Natural killer cell (primary cell): ENCODE measurements around the gene TM4SF4. TPM values are rescaled to one million over a fixed set of nuclear protein-coding genes. Genes with fewer than 3 reads are reported as not detected.

ENCODE experiments used
- ATAC-seq, 3 donors: fragments of 150-1000 bp in 2 of 3; fragments of 200-7000 bp in 1 of 3; cut with Tn5 transposase; 1 replicate in 1 of 3; 2 replicates in 2 of 3; pipeline ENCODE4 v1.10.0; 2021; ENCODE audit warnings: mild to moderate bottlenecking in 2 of 3, moderate library complexity in 2 of 3
- DNase-seq, 2 donors: peaks; one replicate each; pipeline versions ENCODE4 v3.0.0 to v3.0.0-alpha.2; 2013 to 2021; ENCODE audit warnings: mixed read lengths in 1 of 2
- H3K27ac ChIP-seq: one replicate; pipeline ENCODE4 v1.5.1; 2013; ENCODE audit warnings: mild to moderate bottlenecking, low read length
- H3K27me3 ChIP-seq: one replicate; pipeline ENCODE4 v1.6.1; 2013; ENCODE audit warnings: low read length; ENCODE audit not compliant: control insufficient read depth, insufficient read depth
- H3K36me3 ChIP-seq: one replicate; pipeline ENCODE4 v1.6.1; 2013; ENCODE audit warnings: low read length; ENCODE audit not compliant: control insufficient read depth, insufficient read depth
- H3K4me1 ChIP-seq: one replicate; pipeline ENCODE4 v1.6.1; 2013; ENCODE audit warnings: low read length; ENCODE audit not compliant: control insufficient read depth, insufficient read depth
- H3K4me3 ChIP-seq: one replicate; pipeline ENCODE4 v1.5.1; 2013; ENCODE audit warnings: low read length
- H3K9me3 ChIP-seq: one replicate; pipeline ENCODE4 v1.6.1; 2013; ENCODE audit warnings: low read length; ENCODE audit not compliant: control insufficient read depth, insufficient read depth
- H3K27ac Mint-ChIP-seq, 2 donors: one replicate each; pipeline ENCODE4 v1.8.0; 2022; ENCODE audit warnings: mild to moderate bottlenecking in 2 of 2, mixed read lengths in 2 of 2, moderate library complexity in 1 of 2
- H3K27me3 Mint-ChIP-seq, 2 donors: one replicate each; pipeline ENCODE4 v1.8.0; 2022; ENCODE audit warnings: low read depth in 2 of 2, mixed read lengths in 2 of 2
- H3K36me3 Mint-ChIP-seq: one replicate; pipeline ENCODE4 v1.8.0; 2022; ENCODE audit warnings: mixed read lengths
- H3K4me1 Mint-ChIP-seq, 2 donors: one replicate each; pipeline ENCODE4 v1.8.0; 2022; ENCODE audit warnings: mixed read lengths in 2 of 2
- H3K4me3 Mint-ChIP-seq: one replicate; pipeline ENCODE4 v1.8.0; 2022; ENCODE audit warnings: mild to moderate bottlenecking, moderate library complexity, mixed read lengths
- H3K9me3 Mint-ChIP-seq, 2 donors: one replicate each; pipeline ENCODE4 v1.8.0; 2022; ENCODE audit warnings: mixed read lengths in 2 of 2
- WGBS: methylation state at CpG from one replicate; pipeline ENCODE4 v1.1.7; 2013; ENCODE audit warnings: missing lambda C conversion rate; ENCODE audit not compliant: insufficient coverage; 5-methylcytosine and 5-hydroxymethylcytosine counted together
- intact Hi-C: fragments of 100-400 bp; cut with micrococcal nuclease; formaldehyde crosslinking; loops from one replicate; pipeline ENCODE4 v1.14.2; 2022
- total RNA-seq, 4 donors: library from RNA; stranded (reverse); fragments of 120-200 nt in 1 of 4; gene quantifications; one replicate each; pipeline versions ENCODE4 v1.2.3 to v1.2.4, GENCODE V29; 2013 to 2022
- TF ChIP-seq, protein P1 (sequence below): fragments of 200-600 bp; IDR thresholded peaks from one replicate; pipeline ENCODE4 v1.8.0; 2022; ENCODE audit warnings: antibody characterized with exemption

TM4SF4 gene
- total RNA-seq, 3 donors from 2014 or later (not counting 1 experiment from before 2014, with no cell fraction given) = not detected

DNA sequence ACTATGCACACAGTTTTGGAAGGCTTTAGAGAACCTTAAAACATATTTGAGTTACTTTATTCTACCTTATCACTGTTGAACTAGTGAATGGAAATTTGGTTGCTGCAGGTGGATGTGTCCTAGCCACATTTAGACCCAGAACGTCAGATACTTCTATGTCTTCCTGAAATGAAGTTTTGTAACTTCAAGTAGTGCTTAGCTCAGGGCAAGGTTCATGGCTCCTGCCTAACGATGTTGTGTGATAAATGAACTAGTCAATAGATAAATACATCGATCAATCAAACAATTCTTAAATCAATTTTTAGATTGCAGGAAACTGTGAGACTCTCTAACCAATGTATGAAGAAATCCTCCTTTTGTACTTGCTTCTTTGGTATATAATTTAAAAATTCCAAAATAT is 37.2 kb upstream of the TM4SF4 start:
- TF ChIP-seq, protein P1, sequence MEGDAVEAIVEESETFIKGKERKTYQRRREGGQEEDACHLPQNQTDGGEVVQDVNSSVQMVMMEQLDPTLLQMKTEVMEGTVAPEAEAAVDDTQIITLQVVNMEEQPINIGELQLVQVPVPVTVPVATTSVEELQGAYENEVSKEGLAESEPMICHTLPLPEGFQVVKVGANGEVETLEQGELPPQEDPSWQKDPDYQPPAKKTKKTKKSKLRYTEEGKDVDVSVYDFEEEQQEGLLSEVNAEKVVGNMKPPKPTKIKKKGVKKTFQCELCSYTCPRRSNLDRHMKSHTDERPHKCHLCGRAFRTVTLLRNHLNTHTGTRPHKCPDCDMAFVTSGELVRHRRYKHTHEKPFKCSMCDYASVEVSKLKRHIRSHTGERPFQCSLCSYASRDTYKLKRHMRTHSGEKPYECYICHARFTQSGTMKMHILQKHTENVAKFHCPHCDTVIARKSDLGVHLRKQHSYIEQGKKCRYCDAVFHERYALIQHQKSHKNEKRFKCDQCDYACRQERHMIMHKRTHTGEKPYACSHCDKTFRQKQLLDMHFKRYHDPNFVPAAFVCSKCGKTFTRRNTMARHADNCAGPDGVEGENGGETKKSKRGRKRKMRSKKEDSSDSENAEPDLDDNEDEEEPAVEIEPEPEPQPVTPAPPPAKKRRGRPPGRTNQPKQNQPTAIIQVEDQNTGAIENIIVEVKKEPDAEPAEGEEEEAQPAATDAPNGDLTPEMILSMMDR = no peak
- no peaks in the 10 kb centered on the region for H3K4me1 Mint-ChIP-seq
- no peak overlapping the region for H3K27ac Mint-ChIP-seq
- Histone ChIP-seq H3K4me3 (no peak overlapping the region), H3K27ac (no peak overlapping the region), H3K36me3 (no peaks in the 10 kb centered on the region), H3K27me3 (no peaks in the 10 kb centered on the region), H3K9me3 (no peaks in the 10 kb centered on the region), H3K4me1 (no peaks in the 10 kb centered on the region)
- H3K27me3 Mint-ChIP-seq = no peaks in the 10 kb centered on the region
- no peaks in the 10 kb centered on the region for H3K9me3 Mint-ChIP-seq
- 58% methylated on average over 1 of the region's 3 CpGs for WGBS
- H3K36me3 Mint-ChIP-seq = no peaks in the 10 kb centered on the region
- no peak overlapping the region for H3K4me3 Mint-ChIP-seq
- ATAC-seq = no peak
- DNase-seq = no peak
- intact Hi-C loops = no loop called here

DNA sequence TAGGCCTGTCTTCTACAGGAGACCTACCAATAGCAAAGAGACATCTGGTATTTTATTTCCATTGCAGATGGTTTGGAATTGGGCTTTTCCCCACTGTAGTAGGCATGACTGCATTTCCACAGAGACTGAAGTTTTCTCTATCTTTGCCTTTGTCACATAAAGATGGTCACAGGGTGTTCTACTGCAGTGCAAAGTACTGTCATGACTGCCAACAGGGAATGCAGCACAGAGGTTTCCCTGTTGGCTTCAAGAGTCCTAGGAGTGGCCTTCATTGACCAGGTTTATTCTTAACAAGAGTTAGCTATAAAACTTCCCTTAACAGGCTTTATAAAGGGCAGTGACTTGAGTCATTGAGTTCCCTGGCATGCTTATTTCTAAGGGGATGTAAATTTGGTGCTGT is 36.8 kb upstream of the TM4SF4 start:
- ATAC-seq = no peak
- Histone ChIP-seq H3K9me3 (no peaks in the 10 kb centered on the region), H3K4me1 (no peaks in the 10 kb centered on the region), H3K4me3 (no peak overlapping the region), H3K27ac (no peak overlapping the region), H3K36me3 (no peaks in the 10 kb centered on the region), H3K27me3 (no peaks in the 10 kb centered on the region)
- intact Hi-C loops = no loop called here
- Mint-ChIP-seq H3K4me3 (no peak overlapping the region), H3K27ac (no peak overlapping the region), H3K9me3 (no peaks in the 10 kb centered on the region), H3K36me3 (no peaks in the 10 kb centered on the region), H3K27me3 (no peaks in the 10 kb centered on the region), H3K4me1 (peaks cover under 1 to 3% of the 10 kb centered on the region in 2 donors)
- TF ChIP-seq, protein P1 = no peak
- no peak for DNase-seq

DNA sequence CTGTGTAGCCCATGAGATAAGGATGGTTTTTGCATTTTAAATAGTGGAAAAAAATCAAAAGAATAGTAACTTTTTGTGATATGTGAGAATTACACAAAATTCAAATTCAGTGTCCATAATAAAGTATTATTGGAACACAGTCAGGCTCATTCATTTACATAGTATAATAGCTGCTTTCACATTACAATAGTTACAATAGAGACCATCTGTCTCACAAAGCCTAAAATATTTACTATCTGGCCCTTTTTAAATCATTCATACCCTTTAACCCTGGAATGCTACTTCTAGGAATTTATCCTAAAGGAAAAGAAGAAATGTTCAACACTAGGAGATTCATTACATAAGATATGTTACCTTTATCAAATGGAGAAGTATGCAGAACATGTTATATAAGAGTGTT is 35.5 kb upstream of the TM4SF4 start:
- Histone ChIP-seq H3K9me3 (no peaks in the 10 kb centered on the region), H3K4me1 (no peaks in the 10 kb centered on the region), H3K27me3 (no peaks in the 10 kb centered on the region), H3K27ac (no peak overlapping the region), H3K4me3 (no peak overlapping the region), H3K36me3 (no peaks in the 10 kb centered on the region)
- Mint-ChIP-seq H3K4me3 (no peak overlapping the region), H3K4me1 (peaks cover 5 to 10% of the 10 kb centered on the region in 2 donors), H3K27me3 (no peaks in the 10 kb centered on the region), H3K27ac (no peak overlapping the region), H3K36me3 (no peaks in the 10 kb centered on the region), H3K9me3 (no peaks in the 10 kb centered on the region)
- DNase-seq (no peak), ATAC-seq (no peak)
- TF ChIP-seq, protein P1 = no peak
- intact Hi-C loops = no loop called here

DNA sequence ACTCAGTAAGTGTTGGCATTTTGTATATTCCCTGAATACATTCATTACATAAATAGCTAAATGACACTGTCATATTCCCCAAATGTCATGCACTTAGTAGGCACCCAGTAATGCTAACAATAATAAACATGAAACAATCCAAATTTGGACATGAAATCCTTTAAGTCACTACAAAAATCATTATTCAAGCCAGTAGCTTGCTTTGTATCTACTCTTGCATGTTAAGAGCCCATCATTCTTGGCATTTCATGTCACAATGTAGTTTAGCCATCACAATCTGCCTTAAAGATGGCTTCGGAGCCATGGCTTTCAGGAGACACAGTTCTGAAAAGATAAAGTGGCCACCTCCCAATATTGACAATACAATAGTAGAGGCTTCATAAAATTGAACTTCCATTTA is 32.9 kb upstream of the TM4SF4 start:
- H3K9me3 Mint-ChIP-seq = no peaks in the 10 kb centered on the region
- Histone ChIP-seq H3K27ac (no peak overlapping the region), H3K27me3 (no peaks in the 10 kb centered on the region), H3K4me3 (no peak overlapping the region), H3K36me3 (no peaks in the 10 kb centered on the region), H3K9me3 (no peaks in the 10 kb centered on the region), H3K4me1 (no peaks in the 10 kb centered on the region)
- H3K27me3 Mint-ChIP-seq = no peaks in the 10 kb centered on the region
- ATAC-seq (no peak), DNase-seq (no peak)
- H3K4me3 Mint-ChIP-seq = no peak overlapping the region
- intact Hi-C loops = no loop called here
- H3K27ac Mint-ChIP-seq = no peak overlapping the region
- WGBS = 89% methylated on average over 1 of the region's 1 CpG
- TF ChIP-seq, protein P1 = no peak
- no peaks in the 10 kb centered on the region for H3K36me3 Mint-ChIP-seq
- H3K4me1 Mint-ChIP-seq = peaks cover 5 to 10% of the 10 kb centered on the region in 2 donors
